Tibial nerve (tissue), 4 donors: Measurements from ENCODE around the gene MYO1D.

Experiments used
- CTCF ChIP-seq, 5 experiments: fragments of 200-600 bp in 3 of 5; fragments of 450-650 bp in 2 of 5; sonication (generic) in 3 of 5; IDR thresholded peaks; one replicate each; pipeline ENCODE4 v1.5.1; 2016 to 2019; ENCODE audit warnings: antibody characterized with exemption in 5 of 5, mild to moderate bottlenecking in 3 of 5, moderate library complexity in 2 of 5
- EP300 ChIP-seq, 2 donors: sonication (generic); formaldehyde crosslinking; IDR thresholded peaks; one replicate each; pipeline ENCODE4 v1.6.1; 2017; ENCODE audit warnings: antibody characterized with exemption in 2 of 2, mild to moderate bottlenecking in 1 of 2

- TF ChIP-seq EP300 (IDR thresholded peaks at IDR 0.05) (no peak), CTCF (IDR thresholded peaks at IDR 0.05) (no peak)
Measured at GRCh38 chr17:32497431-32498205, 379.3 kb downstream of the MYO1D start.
